Muscle layer of duodenum (tissue), 2 donors: ENCODE measurements around the gene NELFB.
A peak's percentile ranks its signal among the peaks of the same experiment; 100 is the strongest.

Experiments
- H3K27ac ChIP-seq: one replicate; pipeline ENCODE4 v1.7.0; 2013; ENCODE audit warnings: mild to moderate bottlenecking, low read length
- H3K27me3 ChIP-seq: one replicate; pipeline ENCODE4 v1.7.0; 2013; ENCODE audit warnings: low read depth, mild to moderate bottlenecking, control low read depth, low read length
- H3K36me3 ChIP-seq, 2 donors: one replicate each; pipeline ENCODE4 v1.7.0; 2013; ENCODE audit warnings: low read length in 2 of 2, control low read depth in 1 of 2, mild to moderate bottlenecking in 1 of 2; ENCODE audit not compliant: insufficient read depth in 2 of 2, control insufficient read depth in 1 of 2
- H3K4me1 ChIP-seq, 2 donors: one replicate each; pipeline ENCODE4 v1.7.0; 2013; ENCODE audit warnings: low read length in 2 of 2, mild to moderate bottlenecking in 2 of 2, control low read depth in 1 of 2, moderate library complexity in 1 of 2; ENCODE audit not compliant: insufficient read depth in 2 of 2, control insufficient read depth in 1 of 2
- H3K4me3 ChIP-seq, 2 donors: one replicate each; pipeline ENCODE4 v1.7.0; 2013; ENCODE audit warnings: low read length in 2 of 2, low read depth in 1 of 2, mild to moderate bottlenecking in 1 of 2
- H3K9me3 ChIP-seq, 2 donors: one replicate each; pipeline ENCODE4 v1.7.0; 2013; ENCODE audit warnings: low read length in 2 of 2, control low read depth in 1 of 2, mild to moderate bottlenecking in 1 of 2; ENCODE audit not compliant: control insufficient read depth in 1 of 2
- donor health status: healthy.

NELFB gene

GRCh38 chr9:137245450-137246421 is 9.4 kb upstream of the NELFB start:
- H3K36me3 ChIP-seq: peaks cover 0 to 10% of the 10 kb centered on the region in 2 donors
- peaks cover 0 to 22% of the 10 kb centered on the region in 2 donors for H3K4me1 ChIP-seq

GRCh38 chr9:137247135-137247915 is 7.8 kb upstream of the NELFB start:
- peaks cover 0 to 17% of the 10 kb centered on the region in 2 donors for H3K4me1 ChIP-seq

More at GRCh38 chr9:137245450-137246421, 9.4 kb upstream of the NELFB start:
- Histone ChIP-seq H3K27me3 (no peaks in the 10 kb centered on the region), H3K9me3 (no peaks in the 10 kb centered on the region), H3K4me3 (no peak overlapping the region), H3K27ac (no peak overlapping the region)

GRCh38 chr9:137247916-137248175 is 7.3 kb upstream of the NELFB start:
- H3K9me3 ChIP-seq: no peaks in the 10 kb centered on the region
- H3K4me1 ChIP-seq: peaks cover 0 to 12% of the 10 kb centered on the region in 2 donors
- no peak overlapping the region for H3K4me3 ChIP-seq
- no peaks in the 10 kb centered on the region for H3K27me3 ChIP-seq
- H3K27ac ChIP-seq: no peak overlapping the region
- H3K36me3 ChIP-seq: peaks cover 0 to 8% of the 10 kb centered on the region in 2 donors

More at GRCh38 chr9:137247135-137247915, 7.8 kb upstream of the NELFB start:
- Histone ChIP-seq H3K9me3 (no peaks in the 10 kb centered on the region), H3K36me3 (peaks cover 0 to 10% of the 10 kb centered on the region in 2 donors), H3K4me3 (no peak overlapping the region), H3K27me3 (no peaks in the 10 kb centered on the region), H3K27ac (no peak overlapping the region)

GRCh38 chr9:137250329-137251193 is 4.6 kb upstream of the NELFB start:
- H3K4me3 ChIP-seq: no peak overlapping the region

GRCh38 chr9:137251194-137251461 is 4.0 kb upstream of the NELFB start, which contains the start of gene STPG3:
TSS of gene STPG3 (plus strand) at chr9:137251286. CDS start at chr9:137251287, 1 bp downstream.
- Histone ChIP-seq H3K27me3 (no peaks in the 10 kb centered on the region), H3K27ac (no peak within 1 kb of the TSS), H3K4me3 (no peak within 1 kb of the TSS), H3K4me1 (peaks cover 2 to 13% of the 10 kb centered on the region in 2 donors), H3K36me3 (no peaks in the 10 kb centered on the region), H3K9me3 (no peaks in the 10 kb centered on the region)

More at GRCh38 chr9:137250329-137251193, 4.6 kb upstream of the NELFB start:
- Histone ChIP-seq H3K27ac (no peak overlapping the region), H3K27me3 (no peaks in the 10 kb centered on the region), H3K36me3 (no peaks in the 10 kb centered on the region), H3K9me3 (no peaks in the 10 kb centered on the region), H3K4me1 (peaks cover 0 to 8% of the 10 kb centered on the region in 2 donors)

- Histone ChIP-seq H3K4me1 (peaks cover 7 to 19% of the 10 kb centered on the region in 2 donors), H3K36me3 (peaks cover 2 to 5% of the 10 kb centered on the region in 2 donors), H3K4me3 (no peak overlapping the region), H3K27ac (no peak overlapping the region), H3K27me3 (no peaks in the 10 kb centered on the region), H3K9me3 (no peaks in the 10 kb centered on the region)
Observed at GRCh38 chr9:137251490-137252268, 3.4 kb upstream of the NELFB start.

GRCh38 chr9:137252555-137253506 is 2.3 kb upstream of the NELFB start:
- Histone ChIP-seq H3K27ac (no peak overlapping the region), H3K9me3 (no peaks in the 10 kb centered on the region), H3K36me3 (peaks cover 5 to 9% of the 10 kb centered on the region in 2 donors), H3K27me3 (no peaks in the 10 kb centered on the region), H3K4me3 (no peak overlapping the region), H3K4me1 (peaks cover 9 to 23% of the 10 kb centered on the region in 2 donors)

- peaks cover 9 to 23% of the 10 kb centered on the region in 2 donors for H3K4me1 ChIP-seq
- H3K27me3 ChIP-seq: no peaks in the 10 kb centered on the region
- peaks cover 10 to 15% of the 10 kb centered on the region in 2 donors for H3K36me3 ChIP-seq
- H3K9me3 ChIP-seq: no peaks in the 10 kb centered on the region
- peak overlapping the region; percentile 60 to 99 for H3K4me3 ChIP-seq
- H3K27ac ChIP-seq: peak overlapping the region; percentile 23
Observed at GRCh38 chr9:137253717-137254623, 1.2 kb upstream of the NELFB start.

GRCh38 chr9:137255448-137256114 is 454 bp downstream of the NELFB start:
- H3K4me3 ChIP-seq: peak overlapping the region; percentile 81 to 99
- H3K9me3 ChIP-seq: no peaks in the 10 kb centered on the region

More at GRCh38 chr9:137255448-137256114, 454 bp downstream of the NELFB start:
- peak overlapping the region; percentile 16 for H3K27ac ChIP-seq
- H3K36me3 ChIP-seq: peaks cover 11 to 19% of the 10 kb centered on the region in 2 donors
- peaks cover 9 to 23% of the 10 kb centered on the region in 2 donors for H3K4me1 ChIP-seq
- H3K27me3 ChIP-seq: no peaks in the 10 kb centered on the region
